Choroid plexus epithelial cell (primary cell): ENCODE measurements around the gene THAP4.

Experiments
- DNase-seq: peaks from one replicate; pipeline ENCODE4 v3.0.0-alpha.2; 2010; ENCODE audit warnings: low read depth
- H3K4me3 ChIP-seq: 2 replicates; pipeline ENCODE4 v1.5.1; 2011; ENCODE audit warnings: low read depth, mild to moderate bottlenecking, control low read depth, low read length, moderate library complexity
- TF ChIP-seq, protein P1 (sequence below): conservative IDR thresholded peaks from 2 replicates; pipeline ENCODE4 v1.5.1; 2011; ENCODE audit warnings: low read depth, mild to moderate bottlenecking, control low read depth, inconsistent platforms, low read length, moderate library complexity

THAP4 gene

GRCh38 chr2:241660593-241661213, 23.7 kb upstream of the THAP4 start:
- H3K4me3 ChIP-seq: no peak overlapping the region
- TF ChIP-seq, protein P1, sequence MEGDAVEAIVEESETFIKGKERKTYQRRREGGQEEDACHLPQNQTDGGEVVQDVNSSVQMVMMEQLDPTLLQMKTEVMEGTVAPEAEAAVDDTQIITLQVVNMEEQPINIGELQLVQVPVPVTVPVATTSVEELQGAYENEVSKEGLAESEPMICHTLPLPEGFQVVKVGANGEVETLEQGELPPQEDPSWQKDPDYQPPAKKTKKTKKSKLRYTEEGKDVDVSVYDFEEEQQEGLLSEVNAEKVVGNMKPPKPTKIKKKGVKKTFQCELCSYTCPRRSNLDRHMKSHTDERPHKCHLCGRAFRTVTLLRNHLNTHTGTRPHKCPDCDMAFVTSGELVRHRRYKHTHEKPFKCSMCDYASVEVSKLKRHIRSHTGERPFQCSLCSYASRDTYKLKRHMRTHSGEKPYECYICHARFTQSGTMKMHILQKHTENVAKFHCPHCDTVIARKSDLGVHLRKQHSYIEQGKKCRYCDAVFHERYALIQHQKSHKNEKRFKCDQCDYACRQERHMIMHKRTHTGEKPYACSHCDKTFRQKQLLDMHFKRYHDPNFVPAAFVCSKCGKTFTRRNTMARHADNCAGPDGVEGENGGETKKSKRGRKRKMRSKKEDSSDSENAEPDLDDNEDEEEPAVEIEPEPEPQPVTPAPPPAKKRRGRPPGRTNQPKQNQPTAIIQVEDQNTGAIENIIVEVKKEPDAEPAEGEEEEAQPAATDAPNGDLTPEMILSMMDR: no peak
- DNase-seq: no peak

- no peak overlapping the region for H3K4me3 ChIP-seq
- TF ChIP-seq, protein P1: peak; percentile 91
- peak; percentile 90 for DNase-seq
These were observed 22.3 kb upstream of the THAP4 start for GRCh38 chr2:241659150-241659739.

DNA sequence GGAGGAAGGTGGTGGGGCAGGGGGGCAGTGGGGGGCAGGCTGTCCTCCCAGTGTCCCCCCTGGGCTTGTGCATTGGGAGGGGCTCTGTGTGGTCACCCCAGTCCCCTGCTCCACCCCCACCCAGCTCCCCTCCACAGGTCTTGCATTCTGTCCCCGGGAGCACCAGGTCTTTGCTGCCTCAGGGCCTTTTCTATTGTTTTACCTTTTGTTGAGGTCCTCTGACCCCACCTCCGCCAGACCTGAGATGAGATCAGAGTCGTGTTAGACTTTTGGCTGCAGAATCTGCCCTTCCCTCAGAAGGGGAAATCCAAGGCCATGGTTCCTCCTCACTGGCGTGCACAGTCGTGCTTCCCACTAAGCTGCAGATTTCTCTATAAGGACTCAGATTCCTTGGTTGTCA, 21.3 kb upstream of the THAP4 start:
- no peak for DNase-seq
- TF ChIP-seq, protein P1: no peak
- no peak overlapping the region for H3K4me3 ChIP-seq

GRCh38 chr2:241657786-241658254, 20.9 kb upstream of the THAP4 start:
- H3K4me3 ChIP-seq: no peak overlapping the region
- TF ChIP-seq, protein P1: no peak

GRCh38 chr2:241656190-241656741, 19.3 kb upstream of the THAP4 start:
- TF ChIP-seq, protein P1: no peak
- no peak overlapping the region for H3K4me3 ChIP-seq

More at GRCh38 chr2:241657786-241658254, 20.9 kb upstream of the THAP4 start:
- no peak for DNase-seq

DNA sequence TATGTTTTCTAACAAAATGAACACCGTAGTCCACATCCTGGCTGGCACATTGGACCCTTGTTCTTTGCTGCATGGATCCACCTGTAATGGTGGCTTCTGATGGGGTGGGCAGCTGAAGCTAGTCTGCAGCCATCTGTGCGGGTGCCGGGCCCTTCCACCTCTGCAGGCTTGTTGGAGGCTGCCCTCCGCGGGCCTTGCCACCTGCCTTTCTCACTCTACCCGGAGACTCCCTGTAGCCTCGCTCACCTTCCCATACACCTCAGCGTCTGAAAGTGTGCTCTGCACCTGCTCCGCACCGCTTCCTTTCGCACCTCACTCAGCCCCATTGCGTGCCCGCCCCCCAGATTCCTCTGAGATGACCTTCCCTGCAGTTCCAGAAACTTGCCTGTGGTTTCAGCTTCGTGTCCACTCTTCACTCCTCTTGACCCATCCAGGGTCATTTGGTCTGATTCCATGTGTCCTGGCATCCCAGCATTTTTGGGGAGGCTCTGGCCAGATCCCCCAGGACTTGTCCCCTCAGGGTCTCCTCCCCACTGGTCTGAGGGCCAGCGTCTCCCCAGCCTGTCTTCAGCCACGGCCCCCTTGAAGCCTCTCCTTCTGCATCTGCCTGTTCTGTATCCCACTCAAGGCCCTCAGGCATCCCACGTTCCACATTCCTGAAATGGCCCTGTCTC, 18.7 kb upstream of the THAP4 start:
- no peak overlapping the region for H3K4me3 ChIP-seq
- DNase-seq: no peak
- TF ChIP-seq, protein P1: no peak

More at GRCh38 chr2:241656190-241656741, 19.3 kb upstream of the THAP4 start:
- no peak for DNase-seq
